HG03439 (cell line): ENCODE data around the gene ATRNL1.

Source experiments
- ATAC-seq: cut with Tn5 transposase; IDR thresholded peaks from one replicate; pipeline ENCODE4 v1.9.1; 2021; ENCODE audit warnings: mild to moderate bottlenecking, moderate library complexity; ENCODE audit not compliant: unreplicated experiment

ATRNL1 gene

DNA sequence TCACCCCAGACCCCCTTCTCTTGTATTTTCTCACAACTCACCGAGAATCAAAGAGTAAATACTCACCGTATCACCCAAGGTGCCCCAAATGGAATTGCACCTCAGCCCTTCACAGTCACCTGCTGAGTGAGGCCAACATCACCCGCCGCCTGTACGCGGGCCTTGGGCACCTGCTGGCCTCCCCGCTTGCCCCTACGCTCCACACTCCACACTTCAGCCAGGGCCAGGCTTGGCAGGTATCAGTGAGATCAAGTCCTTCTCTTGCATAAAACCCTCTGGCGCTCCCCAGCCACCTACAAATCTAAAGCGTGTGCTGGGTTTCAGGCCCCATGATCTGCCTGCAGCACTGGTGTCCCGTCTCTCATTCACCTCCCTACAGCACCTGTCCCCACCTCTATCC lies 879.3 kb downstream of the ATRNL1 start:
- no peak for ATAC-seq

DNA sequence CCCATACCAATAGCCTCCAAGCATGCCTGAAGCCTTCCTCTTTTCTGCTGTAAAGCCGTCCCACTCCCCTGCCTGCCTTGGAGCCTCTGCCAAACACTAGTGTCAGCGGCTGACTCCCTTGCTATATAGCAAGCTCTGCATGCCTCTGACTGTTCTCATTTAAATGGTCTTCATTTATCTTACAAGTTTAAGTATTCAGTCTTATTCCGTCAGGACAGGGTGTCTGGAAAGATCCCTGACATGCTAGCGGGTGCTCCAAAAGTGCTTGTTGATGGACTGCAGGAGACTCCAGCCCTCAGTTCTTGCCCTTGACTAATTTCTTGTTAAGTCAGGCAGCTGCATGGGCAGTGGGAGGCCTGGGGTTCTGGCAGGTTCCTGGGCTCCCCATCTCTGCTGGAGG lies 881.2 kb downstream of the ATRNL1 start:
- no peak for ATAC-seq

DNA sequence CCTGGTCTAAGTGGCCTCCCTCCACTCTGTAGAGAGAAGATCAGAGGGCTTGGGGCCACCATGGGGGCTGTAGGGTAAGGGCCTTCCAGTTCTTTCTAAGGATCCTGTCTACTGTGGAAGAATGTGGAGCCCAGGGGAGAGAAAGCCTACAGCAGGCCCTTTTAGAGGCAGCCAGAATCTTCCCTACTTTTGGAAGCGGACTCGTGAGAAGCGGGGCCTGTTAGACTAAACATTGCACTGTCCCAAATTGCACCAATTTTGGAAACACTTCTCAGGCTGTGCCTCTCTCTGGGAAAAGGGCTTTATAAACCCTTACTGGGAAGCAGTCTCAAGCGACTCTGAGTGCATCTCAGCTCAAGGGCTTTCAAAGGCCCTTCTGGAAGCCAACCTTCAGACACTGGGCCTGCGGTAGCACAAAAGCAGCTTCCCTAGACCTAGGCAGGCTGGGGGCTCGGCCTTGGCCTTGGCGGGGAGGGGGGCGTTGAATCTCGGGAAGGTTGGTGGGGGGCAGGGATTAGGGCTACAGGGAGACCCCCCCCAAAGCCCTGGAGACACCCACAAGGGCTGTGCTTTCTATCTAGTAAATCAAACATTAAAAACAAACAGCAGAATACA lies 881.8 kb downstream of the ATRNL1 start:
- ATAC-seq, result no peak

DNA sequence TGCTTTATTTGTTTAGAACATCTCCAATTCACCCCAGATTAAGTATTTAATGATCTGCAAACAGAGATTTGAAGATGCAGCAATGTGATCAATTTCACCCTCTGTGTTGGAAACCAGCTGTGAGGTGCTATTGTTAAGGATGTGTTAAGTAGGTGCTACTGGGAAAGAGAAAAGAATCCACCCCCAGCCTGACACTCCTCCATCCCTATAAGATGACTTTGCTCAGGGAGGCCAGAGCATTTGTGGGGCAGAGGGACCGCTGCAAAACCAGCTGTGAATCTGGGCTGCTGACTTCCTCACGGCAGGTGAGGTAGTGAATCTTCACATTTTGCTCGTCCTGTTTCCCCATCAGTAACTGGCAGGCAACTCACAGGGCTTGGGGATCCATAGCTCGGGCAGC lies 882.3 kb downstream of the ATRNL1 start:
- ATAC-seq, result no peak

DNA sequence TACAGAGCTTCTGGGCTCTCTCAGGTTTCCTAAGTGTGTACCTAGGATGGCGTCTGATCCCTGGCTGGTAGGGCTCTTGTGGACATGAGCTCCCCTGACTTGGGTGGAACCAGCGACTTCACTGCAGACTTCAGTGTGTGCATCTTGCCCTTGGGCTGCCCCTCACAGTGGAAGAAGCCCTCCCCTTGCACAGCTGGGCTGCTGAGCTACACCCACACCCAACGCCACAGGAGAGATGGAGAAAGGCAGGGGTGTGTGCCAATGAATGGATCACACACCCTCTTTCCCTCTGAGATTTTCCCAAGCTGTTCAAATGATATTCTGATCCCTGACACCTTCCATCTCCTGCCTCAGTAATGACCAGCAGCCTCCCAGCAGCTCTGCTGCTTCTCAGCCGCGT lies 883.2 kb downstream of the ATRNL1 start:
- ATAC-seq, result no peak

DNA sequence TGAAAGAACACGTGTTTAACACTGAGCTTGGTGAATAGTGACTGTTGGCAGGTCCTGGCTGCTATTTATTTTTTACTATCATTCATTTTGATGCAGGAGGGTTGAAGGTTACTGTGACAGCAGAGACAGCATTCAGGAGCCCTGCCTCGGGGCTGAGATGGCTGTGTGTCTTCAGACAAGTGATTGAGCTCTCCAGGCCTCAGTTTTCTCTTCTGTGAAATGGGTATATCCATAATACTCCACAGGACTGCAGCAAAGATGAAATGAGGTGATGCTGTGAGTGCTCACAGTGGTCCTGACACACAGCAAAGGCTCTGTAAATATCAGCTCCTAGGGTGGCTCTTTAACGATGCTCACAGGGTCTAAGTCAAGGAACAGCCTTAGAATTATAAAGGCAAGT lies 884.7 kb downstream of the ATRNL1 start:
- ATAC-seq, result no peak

DNA sequence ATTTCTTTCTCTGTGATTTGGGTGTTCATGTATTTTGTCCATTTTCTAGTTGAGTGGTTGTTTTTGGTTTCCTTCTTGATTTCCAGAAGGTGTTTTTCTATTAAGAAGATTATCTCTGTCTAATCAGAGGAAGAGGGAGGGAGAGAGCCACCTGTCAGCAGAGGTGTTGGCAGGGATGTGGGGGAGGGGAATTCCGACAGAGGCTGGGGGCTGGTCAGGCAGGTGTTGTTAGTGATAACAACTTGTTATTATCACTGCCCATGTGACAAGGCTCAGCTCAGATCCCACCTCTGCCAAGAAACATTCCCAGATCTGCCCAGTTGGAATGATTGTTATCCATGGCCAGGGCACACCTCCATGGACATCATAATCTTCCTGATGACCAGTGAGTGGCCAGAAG lies 886.4 kb downstream of the ATRNL1 start:
- ATAC-seq, result no peak

DNA sequence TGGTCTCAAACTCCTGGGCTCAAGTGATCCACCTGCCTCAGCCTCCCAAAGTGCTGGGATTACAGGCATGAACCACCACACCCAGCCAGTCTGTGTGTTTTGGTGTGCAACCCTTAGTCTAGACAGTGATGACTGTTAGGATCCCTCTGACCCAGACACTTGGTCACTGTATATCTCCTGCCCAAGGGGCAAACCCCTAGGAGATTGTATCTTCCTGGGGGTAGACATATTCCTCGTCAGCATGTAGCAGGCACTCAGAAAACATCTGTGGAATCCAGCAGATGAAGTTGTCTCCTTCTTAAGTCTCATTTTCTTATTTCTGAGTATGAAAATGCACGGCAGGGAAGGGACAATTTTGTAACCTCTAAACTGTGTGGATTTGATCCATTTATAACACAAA lies 887.3 kb downstream of the ATRNL1 start:
- ATAC-seq, result no peak

DNA sequence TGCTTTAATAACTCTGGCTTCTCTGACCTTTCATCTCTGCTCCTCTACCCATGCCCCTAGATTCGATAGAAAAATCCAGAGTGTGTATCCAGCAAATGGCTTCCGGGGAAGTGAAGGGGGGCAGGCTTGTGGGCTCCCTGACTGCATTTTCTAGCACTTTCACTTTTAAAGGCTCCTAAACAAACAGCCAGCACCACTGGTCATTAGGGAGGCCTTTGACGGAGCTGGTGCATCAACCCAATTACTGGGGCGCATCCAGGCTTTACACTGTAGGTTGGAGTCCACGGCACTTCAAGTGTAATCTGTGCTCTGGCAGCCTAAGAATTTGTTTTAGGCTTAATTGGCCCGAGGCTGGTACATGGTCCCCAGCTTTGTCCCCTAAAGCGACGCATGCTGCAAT lies 887.9 kb downstream of the ATRNL1 start:
- ATAC-seq, result no peak

DNA sequence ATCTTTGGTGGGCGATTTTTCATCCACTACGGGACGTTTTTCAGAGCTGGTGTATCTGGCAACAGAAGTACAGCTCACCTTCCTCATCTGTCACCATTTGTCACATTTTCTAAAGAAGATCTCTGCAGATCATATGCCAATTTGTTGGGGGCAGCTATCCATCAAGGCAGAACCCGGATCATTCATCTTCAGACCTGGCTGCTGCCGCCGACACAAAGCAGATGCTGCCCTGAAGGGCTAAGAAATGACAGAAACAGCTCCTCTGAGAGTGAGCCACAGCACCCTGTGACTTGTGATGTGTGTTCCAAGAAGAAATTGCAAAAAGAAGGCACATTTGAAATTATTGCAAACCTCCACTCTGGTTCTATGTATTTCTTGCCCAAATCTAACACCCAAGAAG lies 888.9 kb downstream of the ATRNL1 start:
- no peak for ATAC-seq

DNA sequence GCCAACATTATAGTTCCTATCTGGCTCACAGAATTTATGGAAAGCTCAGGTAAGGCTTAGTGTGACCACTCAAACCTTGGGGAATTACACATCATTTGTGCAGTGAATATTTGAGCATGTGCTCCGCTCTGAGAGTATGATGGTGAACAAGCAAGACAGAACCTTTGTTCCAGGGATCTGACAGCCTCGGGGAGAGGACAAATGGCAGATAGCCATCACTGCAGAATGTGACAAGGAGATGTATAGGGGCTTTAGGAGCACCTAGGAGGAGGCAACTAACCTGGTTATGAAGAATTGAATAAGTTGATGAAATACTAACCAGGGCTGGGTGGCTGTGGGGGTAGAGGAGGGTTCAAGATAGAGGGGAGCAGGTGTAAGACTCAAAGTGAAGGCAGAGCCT lies 889.4 kb downstream of the ATRNL1 start:
- ATAC-seq, result no peak

DNA sequence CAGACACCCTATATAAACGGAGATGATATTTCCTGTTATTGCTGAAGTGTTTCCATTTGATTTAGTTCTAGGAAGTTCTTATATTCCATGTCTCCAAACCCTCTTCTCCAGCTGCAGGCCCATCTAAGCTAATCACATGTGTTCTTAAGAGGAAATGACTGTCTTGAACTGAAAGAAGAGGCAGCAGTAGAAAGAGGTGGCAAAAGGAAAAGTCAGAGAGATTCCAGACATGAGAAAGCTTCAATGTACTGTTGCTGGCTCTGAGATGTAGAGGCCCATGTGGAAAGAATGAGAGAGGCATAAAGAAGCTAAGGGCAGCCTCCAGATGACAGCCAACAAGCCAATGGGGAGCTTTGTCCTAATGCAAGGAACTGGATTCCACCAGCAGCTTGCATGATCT lies 892.6 kb downstream of the ATRNL1 start:
- no peak for ATAC-seq

DNA sequence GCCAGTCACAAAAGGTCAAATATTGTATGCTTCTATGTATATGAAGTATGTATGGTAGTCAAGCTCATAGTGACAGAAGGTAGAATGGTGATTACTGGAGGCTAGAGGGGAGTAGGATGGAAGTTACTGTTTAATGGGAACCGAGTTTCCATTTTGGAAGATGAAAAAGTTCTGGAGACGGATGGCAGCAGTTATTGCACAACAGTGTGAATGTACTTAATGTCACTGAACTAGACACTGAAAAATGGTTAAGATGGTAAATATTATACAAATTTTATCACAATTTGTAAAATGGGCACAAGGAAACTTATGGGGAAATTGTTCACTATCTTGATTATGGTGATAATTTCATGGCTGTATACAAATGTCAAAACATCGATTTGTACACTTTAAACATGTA lies 895.2 kb downstream of the ATRNL1 start:
- no peak for ATAC-seq

DNA sequence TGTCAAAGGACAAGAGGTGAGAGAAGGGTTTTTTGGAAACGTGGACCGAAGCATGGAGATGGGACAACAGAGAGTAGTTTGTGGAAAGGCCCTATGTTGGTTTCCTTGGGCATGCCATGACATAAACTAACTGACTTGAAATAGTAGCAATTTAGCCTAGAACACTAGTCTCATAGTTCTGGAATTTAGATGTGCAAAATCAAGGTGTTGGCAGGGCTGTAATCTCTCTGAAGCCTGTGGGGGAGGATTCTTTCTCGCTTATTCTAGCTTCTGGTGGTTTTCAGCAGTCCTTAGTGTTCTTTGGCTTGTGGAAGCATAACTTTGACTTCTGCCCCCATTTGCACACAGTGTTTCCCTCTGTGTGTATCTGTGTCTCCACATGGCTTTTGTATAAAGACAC lies 896.5 kb downstream of the ATRNL1 start:
- no peak for ATAC-seq

DNA sequence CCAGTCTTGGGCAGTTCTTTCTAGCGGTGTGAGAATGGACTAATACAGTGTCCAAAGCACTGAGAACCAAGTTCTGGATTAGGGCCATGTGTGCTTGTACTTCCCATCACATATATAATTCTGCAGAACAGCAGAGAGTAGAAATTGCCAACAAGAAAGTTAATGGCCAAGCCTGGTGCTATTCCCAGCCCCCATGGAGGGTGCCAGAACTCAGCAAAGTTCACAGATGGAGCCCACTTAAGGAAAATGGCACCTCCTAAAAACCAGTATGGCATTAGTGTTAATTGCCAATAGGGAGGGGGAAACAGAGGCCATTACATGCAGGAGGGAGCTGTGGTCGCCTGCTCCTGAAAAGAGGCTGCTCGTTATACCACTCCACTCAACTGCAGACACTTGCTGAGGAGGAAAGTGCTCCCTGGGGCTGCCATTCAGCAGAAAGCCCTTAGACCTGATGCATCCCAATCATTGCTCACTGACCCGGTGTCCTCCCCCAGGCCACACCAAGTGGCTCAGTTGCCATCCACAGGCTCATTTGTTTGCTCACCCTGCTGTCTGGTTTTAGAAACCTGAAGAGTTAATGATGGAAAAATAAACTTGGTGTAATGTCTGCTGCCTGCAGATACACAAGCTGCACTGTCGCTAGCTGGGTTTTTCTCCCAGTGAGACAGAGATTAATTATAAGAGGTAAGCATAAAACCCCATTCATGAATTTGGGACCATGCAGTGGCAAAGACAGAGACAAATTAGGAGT lies 899.2 kb downstream of the ATRNL1 start:
- ATAC-seq, result no peak

DNA sequence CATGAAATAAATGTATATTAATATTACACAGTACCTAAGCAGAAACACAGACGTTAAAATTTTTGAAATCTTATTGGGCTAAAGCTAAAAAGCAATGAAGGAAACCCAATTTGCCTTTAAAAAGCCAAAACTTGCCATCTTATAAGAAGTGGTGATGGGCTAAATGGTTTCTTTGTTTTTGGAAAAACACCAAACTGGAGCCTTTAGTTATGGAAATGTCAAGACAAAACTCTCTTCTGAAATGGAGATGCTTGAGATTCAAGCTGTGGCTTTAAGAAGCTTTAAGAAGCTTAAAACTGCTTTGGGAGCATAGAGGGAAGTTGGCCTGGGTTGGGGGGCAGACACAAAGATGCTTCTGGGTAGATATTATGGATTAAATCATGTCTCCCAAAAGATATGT lies 902.9 kb downstream of the ATRNL1 start:
- no peak for ATAC-seq

DNA sequence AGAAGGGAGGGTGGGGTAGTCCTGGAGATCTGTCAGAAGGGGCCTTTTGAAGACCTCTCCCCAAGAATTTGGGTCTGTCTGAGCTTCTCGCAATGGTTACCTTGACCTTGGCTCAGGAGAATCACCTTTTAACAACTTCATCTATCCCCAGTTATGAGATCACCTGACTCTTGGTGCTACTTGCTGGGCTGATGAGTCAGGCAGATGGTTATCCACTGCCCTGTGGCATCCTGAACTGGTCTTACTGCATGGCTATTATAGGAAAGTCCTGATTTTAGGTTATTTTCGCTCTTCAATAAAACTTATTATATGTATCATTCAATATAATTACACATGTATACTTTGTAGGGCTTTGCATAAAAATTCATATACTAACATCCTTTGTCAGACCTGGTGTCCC lies 905.1 kb downstream of the ATRNL1 start:
- no peak for ATAC-seq
